VCaP (cell line): ENCODE results near the gene DLEU7.

ENCODE experiments used
- H3K27ac ChIP-seq: fragments of 450-650 bp; 2 replicates; pipeline ENCODE4 v1.5.1; 2017
- TF ChIP-seq, protein P1 (sequence below): fragments of 450-650 bp; conservative IDR thresholded peaks from 2 replicates; pipeline ENCODE4 v1.5.1; 2017; ENCODE audit warnings: mild to moderate bottlenecking, moderate library complexity

The DLEU7 gene

DNA sequence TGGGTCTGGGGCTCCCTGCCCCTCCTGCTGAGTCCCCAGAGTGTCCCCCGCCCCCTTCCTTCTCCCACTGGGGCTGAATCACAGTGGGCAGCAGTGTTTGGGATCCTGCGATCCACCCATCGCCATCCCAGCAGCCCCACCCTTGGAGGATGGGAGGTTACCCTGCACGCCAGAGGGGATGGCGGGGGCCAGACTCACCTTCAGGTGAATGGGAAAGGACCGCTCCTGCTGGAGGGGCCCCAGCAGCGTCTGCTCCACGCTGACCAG lies 569 bp downstream of the DLEU7 start:
- H3K27ac ChIP-seq, result no peak overlapping the region
- TF ChIP-seq, protein P1, sequence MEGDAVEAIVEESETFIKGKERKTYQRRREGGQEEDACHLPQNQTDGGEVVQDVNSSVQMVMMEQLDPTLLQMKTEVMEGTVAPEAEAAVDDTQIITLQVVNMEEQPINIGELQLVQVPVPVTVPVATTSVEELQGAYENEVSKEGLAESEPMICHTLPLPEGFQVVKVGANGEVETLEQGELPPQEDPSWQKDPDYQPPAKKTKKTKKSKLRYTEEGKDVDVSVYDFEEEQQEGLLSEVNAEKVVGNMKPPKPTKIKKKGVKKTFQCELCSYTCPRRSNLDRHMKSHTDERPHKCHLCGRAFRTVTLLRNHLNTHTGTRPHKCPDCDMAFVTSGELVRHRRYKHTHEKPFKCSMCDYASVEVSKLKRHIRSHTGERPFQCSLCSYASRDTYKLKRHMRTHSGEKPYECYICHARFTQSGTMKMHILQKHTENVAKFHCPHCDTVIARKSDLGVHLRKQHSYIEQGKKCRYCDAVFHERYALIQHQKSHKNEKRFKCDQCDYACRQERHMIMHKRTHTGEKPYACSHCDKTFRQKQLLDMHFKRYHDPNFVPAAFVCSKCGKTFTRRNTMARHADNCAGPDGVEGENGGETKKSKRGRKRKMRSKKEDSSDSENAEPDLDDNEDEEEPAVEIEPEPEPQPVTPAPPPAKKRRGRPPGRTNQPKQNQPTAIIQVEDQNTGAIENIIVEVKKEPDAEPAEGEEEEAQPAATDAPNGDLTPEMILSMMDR, result no peak

GRCh38 chr13:50842251-50842989 lies 1.1 kb downstream of the DLEU7 start:
- no peak overlapping the region for H3K27ac ChIP-seq

GRCh38 chr13:50841786-50842185 lies 1.7 kb downstream of the DLEU7 start:
- TF ChIP-seq, protein P1, result no peak
- H3K27ac ChIP-seq, result no peak overlapping the region

More at GRCh38 chr13:50842251-50842989, 1.1 kb downstream of the DLEU7 start:
- TF ChIP-seq, protein P1, result no peak

- no peak overlapping the region for H3K27ac ChIP-seq
- TF ChIP-seq, protein P1, result no peak
Observed at GRCh38 chr13:50840284-50840683, 3.2 kb downstream of the DLEU7 start.

- H3K27ac ChIP-seq, result no peak overlapping the region
- TF ChIP-seq, protein P1, result no peak
Observed at GRCh38 chr13:50839828-50840227, 3.7 kb downstream of the DLEU7 start.

GRCh38 chr13:50838701-50839100 lies 4.8 kb downstream of the DLEU7 start:
- TF ChIP-seq, protein P1, result no peak
- no peak overlapping the region for H3K27ac ChIP-seq

DNA sequence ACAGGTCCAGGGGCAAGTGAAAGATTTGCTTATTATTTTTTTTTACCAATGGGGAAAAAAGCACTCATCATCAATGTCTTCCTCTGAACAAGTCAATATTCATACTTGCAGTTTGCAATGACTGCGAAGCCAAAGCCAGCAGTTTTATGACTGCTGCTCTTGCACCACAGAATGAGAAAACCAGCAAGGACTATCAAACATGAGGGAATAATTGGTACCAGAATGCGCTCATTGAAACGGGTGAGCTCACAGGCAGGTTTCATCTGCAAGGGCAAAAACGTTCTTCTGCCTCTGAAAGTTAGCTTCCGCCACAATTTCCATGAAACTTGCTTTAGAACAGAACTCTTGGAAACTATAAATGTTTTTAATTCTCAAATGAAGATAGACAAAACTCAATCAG lies 5.5 kb downstream of the DLEU7 start:
- TF ChIP-seq, protein P1, result no peak
- H3K27ac ChIP-seq, result no peak overlapping the region
